Stimulated activated CD4-positive, alpha-beta T cell treated with anti-CD3 and anti-CD28 coated beads, Interleukin-4, amount 100 ng/mL, for 1 hour (primary cell): ENCODE measurements around the gene WDR53.
"Not testable (repeated sequence)": the region's sequence is repeated elsewhere in the genome, so short reads cannot be mapped to it uniquely, and the experiment has no call there.

ENCODE experiments used
- DNase-seq: peaks from one replicate; pipeline ENCODE4 v3.0.0-alpha.2; 2020

The WDR53 gene

DNA sequence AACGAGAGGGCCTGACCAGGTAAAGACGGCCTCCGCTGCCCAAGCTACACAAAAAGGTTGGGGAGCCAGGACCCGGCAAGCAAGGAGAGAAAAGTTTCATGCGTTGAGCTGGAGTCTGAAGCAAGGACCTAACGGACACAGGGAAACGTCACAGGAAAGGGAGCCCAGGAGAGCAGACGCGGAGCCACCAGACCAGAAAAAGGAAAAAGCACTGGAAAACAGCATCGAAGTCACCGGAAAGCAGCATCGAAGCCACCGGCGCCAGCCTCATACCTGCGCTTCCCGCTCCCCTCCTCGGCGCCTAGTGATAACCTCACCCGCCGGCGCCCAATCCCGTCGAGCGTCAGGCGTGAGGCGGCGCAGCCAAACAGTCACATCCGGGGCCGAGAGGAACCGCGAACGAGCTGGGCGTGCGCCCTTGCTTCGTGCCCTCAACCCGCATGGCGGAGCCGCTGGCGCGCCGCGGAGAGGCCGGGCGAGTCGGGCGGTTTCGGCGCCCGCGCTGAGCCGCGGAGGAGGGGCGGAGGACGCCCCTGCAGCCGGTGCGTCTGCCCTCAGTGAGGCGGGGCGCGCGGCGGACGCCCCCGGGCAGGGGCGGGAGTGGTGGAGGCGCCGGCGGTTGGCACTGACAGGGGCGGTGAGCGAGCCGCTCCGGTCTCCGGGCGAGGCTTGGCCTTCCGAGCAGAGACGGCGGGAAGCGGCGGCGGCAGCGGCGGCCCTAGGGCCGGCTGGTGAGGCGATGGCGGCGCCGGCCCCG is at the start of gene WDR53, which contains the start of gene FBXO45:
Gene WDR53, minus strand, starts transcription at position 309 of the 757 bp plus-strand sequence. CDS start 7,079 bp downstream, outside the sequence.
Gene FBXO45, plus strand, starts transcription at position 415 of the 757 bp plus-strand sequence. Its CDS starts 325 bp downstream, at position 740.
- peak; percentile 94 for DNase-seq

DNA sequence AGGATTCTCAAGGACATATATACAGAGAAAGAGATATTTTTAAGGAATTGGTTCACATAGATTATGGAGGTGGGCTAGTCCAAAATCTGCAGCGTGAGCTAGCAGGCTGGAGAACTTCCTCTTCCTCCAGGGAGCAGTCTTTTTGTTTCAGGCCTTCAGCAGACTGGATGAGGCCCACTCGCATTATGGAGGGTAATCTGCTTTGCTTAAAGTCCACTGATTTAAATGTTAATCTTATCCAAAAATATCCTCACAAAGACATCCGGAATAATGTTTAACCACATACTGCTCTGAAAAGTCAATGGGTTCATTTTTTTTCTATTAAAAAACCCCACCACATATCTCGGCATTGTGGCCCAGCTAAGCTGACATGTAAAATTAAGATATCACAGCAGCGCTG is 48.9 kb upstream of the WDR53 start:
- DNase-seq = no peak

DNA sequence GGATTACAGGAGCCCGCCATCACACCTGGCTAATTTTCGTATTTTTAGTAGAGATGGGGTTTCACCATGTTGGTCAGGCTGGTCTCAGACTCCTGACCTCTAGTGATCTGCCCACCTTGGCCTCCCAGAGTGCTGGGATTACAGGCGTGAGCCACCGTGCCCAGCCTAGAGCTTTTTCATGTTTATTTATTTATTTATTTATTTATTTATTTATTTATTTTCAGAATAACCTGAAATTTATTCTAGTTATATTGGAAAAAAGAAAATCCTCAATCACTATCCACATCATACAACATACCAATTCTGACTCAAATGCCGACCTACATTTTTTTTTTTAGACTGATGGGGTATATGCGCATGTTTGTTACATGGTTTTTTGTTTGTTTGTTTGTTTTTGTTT is 46.9 kb upstream of the WDR53 start:
- not testable (repeated sequence) for DNase-seq

DNA sequence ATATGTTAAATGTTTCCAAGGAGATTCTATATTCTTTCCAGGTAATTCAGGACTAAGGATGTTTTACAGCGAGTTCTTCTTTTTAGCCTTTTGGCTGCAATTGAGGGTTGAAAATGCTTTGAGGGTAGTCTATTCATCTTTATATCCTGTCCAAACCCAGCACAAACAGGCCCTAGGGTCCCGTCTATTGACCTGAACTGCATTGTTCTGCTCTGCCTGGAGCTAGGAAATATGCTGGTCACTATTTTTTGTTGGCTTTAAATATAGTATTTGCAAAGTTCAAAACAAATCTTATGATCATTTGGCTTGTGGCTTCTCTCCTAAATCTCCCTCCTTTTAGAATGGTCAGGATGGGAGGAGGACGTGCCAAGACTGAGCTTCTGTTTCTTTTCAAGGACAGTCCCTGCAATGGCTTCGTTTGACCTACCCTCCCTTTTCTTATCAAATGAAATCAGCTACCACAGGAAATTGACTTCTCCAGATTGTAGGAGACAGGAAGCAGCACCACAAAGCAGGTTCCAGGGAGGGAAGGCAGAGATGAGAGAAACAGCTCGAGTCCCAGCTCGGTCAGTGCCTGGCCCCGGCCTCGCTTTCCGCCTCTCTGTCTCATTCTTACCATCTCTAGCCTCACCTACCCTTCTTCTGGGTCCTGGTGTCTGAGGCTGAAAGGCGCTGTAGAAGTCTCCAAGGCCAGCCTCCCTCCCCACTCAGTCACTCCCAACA is 43.6 kb upstream of the WDR53 start:
- no peak for DNase-seq

DNA sequence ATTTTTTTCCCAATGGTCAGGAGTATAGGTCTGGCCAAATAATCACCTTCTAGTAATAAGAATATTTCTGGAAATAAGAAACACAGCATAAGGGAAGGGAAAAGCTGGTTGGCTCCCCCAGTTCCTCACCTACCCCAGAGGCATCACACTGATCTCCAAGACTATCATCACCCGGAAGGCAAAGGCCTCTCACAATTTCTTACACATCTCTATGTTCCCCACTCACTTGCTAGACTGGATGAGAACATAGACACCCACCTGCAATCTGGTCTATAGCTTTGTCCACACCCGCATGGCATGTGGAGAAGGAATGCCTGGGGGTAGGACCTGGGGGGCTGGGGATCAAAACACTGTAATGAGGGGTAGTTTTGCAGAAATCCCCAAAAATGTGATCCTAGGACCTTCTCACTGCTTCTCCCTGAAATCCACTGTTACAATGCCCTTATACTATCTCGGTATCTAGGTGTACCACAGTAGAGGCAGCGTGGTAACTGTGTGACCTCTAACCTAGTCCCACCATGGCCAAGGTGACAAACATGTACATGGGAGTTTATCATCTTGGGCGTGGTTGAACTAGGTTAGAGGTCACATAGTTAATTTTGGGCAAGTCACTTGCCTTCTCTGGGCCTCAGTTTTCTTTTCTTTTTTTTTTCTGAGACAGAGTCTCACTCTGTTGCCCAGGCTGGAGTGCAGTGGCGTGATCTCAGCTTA is 41.6 kb upstream of the WDR53 start:
- DNase-seq = no peak

DNA sequence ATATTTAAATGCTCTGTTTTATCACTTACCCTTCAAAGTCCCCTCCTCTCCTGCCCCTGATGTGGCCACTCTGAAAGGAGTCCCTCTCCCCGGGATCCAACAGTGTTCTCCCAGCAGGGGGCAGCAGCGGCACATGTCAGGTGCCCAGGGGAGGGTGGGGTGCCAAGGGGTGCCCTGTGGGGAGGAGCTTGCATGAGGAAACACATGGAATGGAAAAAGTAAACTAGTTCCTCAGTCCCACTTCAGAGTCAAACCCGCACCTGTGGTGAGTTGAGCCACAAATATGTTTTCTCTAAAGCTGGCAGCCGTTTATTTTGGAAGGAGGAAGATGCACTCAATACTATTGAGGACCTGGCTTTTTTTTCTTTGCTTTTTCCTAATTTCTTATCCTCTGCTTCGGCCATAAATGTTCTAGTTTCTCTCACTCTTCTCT is 41.0 kb upstream of the WDR53 start:
- DNase-seq = peak; percentile 96

DNA sequence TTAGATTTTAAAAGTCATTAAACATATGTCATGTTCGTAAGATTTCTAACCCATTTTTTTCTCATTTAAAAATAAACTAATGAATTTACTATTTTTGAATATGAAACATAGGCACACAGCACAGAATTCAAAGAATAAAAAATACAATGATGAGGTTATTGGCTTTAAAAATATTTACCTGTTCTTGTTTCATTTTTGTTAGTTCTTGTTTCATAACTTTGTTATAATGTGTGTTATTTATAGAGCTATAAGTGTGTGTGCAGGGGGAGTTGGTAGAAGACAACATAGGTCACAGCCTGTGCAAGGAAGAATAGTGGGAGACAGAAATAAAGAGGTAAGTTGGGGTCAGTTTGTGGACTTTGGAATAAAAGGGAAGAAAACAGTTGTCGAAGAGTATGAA is 40.3 kb upstream of the WDR53 start:
- DNase-seq = no peak

DNA sequence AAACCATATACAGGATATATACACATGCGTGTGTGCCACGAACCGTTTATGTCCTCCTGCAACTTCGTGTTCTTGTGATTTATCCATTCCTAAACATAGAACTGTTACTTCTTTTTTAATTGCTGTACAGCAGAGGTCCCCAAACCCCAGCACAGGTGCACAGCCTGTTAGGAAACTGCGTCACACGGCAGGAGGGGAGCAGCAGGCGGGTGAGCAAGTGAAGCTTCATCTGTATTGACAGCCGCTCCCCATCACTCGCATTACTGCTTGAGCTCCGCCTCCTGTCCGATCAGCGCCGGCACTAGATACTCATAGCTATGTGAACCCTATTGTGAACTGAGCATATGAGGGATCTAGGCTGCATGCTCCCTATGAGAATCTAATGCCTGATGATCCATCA is 36.2 kb upstream of the WDR53 start:
- DNase-seq = peak; percentile 50

DNA sequence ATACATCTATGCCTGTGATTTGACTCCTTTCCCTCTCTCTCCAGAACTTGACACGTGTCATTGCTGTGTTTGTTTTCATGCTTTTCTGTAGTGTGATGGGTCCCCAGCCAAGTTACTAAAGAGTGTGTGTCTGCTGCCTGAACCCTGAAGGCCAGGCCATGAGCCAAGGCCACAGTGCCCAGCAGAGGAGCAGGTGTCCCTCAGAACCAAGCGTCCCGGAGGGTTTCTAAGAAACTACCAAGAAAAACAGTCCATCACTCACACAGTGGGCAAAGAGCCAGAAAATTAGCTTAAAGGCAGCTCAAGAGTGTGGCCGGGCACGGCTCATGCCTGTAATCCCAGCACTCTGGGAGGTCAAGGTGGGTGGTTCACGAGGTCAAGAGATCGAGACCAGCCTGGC is 35.3 kb upstream of the WDR53 start:
- no peak for DNase-seq

DNA sequence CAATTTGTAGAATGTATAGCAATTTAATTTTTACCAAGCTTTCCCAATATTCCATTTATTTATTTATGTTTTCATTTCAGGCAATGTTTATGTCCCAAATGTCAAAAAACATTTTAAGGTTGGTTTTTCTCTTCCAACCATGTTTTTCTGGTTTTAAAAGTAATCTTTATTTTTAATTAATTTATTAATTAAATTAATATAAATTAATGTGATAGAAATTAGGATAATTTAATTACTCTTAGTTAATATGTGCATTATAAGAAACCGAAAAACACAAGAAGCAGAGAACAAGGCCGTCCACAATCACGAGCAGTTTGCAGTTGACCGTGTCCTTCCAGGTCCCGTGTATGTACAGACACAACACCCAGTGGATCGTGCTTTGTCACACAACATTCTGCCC is 34.3 kb upstream of the WDR53 start:
- DNase-seq = no peak

DNA sequence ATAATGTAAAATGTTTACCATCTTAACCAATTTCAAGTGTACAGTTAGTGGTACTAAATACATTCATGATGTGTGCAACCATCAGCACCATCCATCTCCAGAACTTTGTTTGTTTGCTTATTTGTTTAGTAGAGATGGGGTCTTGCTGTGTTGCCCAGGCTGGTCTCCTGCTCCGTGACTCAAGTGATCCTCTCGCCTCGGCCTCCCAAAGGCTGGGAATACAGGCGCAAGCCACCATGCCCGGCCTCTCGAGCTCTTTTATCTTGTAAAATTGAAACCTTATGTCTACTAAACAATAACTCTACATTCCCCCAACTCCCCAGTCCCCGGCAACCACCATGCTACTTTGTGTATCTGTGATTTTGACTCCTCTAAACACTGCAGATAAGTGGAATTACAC is 32.0 kb upstream of the WDR53 start:
- no peak for DNase-seq

DNA sequence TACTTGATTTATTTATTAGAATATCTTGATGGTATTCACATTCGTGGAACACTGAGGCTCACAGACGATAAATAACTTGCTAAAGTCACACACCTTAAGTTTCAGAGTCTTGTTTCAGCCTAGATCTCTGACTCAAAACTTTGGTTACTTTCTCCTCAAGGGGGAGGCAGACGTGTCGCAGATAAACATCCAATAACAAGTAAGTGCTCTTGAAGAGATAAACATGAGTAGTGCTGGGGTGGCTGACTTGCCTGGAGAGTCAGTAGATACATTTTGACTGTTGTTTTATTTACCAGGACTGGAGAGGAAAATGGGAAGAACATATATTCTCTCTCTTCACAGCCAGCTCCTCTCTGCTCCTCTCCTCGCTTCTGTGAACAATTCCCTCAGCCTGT is 31.4 kb upstream of the WDR53 start:
- DNase-seq = no peak

DNA sequence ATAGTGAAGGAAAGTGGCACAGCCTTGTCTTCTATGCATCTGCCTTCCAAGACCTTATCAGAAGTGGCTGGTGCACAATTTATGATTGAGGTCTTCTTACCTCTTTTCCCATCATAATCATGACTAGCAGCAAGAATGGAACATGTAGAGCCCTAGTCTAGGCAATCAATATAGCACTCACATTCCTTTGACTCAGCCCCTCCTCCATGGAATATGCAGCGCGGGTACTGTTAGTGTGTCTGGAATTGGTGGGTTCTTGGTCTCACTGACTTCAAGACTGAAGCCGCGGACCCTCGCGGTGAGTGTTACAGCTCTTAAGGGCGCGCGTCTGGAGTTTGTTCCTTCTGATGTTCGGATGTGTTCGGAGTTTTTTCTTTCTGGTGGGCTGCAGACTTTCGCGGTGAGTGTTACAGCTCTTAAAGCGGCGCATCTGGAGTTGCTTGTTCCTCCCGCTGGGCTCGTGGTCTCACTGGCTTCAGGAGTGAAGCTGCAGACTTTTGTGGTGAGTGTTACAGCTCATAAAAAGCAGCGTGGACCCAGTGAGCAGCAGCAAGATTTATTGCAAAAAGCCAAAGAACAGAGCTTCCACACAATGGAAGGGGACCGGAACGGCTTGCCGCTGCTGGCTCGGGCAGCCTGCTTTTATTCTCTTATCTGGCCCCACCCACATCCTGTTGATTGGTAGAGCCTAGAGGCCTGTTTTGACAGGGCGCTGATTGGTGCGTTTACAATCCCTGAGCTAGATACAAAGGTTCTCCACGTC is 29.8 kb upstream of the WDR53 start:
- peak; percentile 26 for DNase-seq

DNA sequence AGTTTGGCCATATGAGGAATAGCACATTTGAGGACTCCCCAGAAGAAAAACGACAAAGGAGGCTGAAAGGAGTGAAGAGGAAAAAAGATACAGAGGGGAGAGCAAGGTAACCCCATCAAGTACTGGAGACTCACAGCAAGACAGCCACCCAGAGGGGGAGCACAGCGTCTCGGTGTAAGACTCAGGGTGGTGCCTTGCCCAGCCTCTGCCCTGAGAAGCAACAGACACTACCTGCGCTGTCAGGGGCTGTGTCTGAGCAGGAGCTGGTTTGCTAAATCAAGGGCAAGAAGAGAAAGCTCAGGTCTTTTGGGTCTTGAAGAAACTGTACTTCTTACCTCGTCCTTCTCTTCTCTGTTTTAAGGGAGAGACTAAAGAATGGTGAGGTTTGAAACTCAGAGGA is 28.0 kb upstream of the WDR53 start:
- DNase-seq = no peak

DNA sequence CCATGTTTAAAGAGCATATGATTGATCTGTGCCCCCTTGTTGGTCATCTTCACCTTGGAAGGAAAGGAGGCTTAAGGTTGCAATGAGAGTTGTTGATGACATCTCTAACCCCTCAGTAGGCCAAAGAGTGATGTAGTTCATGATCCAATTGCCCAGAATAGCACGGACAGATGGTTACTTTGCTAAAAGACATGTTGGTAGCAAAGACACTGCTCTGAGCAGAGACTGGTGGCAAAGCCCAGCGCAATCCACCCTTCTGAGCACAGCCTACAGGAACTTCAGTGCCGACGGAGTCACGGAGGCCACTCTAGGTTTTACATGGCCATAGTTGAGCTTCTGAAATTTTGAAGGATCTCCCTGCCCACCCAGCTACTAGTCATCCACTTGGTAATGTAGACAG is 21.9 kb upstream of the WDR53 start:
- no peak for DNase-seq

DNA sequence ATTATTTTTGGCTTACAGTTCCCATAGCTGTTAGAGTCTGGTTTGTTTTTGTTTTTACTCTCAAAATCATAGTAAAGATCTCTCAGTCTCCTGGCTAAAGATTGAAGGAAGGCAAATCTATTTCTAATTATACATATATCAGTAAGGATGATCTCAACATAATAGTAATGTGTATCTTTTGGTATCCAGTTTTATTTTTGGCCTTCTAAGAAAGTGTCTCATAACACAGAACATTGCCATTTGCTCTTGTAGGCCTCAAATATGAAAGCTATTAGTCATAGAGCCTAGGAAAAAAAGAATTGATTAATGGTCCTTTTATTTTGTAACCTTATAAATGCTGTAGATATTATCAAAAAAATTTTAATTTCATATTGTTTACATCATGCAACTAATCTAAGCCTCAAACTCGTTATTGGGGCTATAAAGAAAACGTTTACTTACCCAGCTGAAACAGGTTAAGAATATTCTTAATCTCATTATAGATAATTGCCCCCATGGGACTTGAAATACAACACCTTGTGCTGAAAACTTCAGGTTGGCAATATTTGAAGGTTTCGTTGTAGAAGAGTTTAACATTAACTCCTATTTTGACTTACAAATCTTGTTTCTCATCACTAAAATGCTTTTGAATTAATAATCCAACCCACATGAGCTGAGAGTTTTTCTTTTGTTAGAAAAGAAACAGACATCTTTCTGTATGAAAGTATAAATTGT is 16.8 kb upstream of the WDR53 start:
- no peak for DNase-seq

DNA sequence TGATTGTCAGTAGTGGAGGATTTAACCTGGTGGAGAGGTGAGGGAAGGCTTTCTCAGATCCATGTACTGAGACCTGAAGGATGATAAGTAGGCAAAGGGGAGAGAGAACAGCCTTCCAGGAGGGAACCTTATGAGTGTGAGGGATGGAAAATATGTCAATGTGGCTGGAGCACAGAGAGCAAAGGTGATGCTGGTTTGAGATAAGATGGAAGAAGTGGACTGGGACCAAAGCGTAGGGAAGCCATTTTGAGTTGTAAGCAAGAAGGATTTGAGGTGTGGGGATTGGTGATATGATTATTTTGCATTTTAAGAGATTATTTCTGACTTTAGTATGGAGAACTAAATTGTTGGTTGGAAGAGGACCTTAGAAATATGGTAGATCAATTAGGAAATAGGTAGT is 4.0 kb upstream of the WDR53 start:
- no peak for DNase-seq

DNA sequence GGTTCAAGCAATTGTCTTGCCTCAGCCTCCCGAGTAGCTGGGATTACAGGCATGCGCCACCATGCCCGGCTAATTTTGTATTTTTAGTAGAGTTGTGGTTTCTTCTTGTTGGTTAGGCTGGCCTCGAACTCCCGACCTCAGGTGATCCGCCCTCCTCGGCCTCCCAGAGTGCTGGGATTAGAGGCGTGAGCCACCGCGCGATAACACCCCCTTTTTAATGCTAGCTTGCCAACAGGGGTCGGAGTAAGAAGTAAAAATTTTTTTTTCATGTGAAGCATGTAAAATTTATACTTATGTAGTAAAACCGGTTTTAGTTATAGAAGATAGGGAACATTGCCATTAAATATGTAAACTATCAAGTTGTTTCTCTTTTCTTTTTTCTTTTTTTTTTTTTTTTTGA is 2.0 kb upstream of the WDR53 start:
- not testable (repeated sequence) for DNase-seq

DNA sequence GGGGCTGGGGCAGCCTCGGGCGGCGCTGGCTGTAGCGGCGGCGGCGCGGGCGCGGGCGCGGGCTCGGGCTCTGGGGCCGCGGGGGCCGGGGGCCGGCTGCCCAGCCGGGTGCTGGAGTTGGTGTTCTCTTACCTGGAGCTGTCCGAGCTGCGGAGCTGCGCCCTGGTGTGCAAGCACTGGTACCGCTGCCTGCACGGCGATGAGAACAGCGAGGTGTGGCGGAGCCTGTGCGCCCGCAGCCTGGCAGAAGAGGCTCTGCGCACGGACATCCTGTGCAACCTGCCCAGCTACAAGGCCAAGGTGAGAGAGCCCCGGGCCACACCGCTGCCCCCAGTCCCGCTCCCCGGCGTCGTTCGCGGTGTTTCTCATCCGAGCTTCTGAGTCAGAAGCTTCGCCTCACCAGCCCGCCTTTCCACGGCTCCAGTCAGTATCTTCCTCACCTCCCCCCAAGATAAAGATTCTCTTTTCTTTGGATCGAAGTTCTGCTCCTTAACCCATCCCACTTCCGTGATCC is 706 bp upstream of the WDR53 start:
- peak; percentile 48 for DNase-seq

DNA sequence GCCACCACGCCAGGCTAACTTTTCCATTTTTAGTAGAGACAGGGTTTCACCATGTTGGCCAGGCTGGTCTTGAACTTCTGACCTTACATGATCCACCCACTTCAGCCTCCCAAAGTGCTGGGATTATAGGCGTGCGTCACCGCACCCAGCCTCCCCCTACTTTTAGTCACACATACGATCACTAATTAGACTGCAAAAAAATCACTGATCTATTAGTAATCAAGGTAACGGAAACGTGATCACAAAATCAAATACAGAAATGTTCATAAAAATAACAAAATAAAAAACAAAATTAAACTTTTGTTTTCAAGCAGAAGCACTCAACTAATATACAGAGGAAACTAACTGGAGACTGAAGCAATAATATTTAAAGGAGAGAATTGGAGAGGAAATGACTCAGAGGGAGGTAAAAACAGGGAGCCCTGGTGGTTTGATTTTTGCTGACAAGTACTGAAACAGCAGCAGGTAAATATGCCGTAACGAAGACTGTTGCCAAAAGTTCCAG is 4.6 kb downstream of the WDR53 start:
- DNase-seq = peak; percentile 13

DNA sequence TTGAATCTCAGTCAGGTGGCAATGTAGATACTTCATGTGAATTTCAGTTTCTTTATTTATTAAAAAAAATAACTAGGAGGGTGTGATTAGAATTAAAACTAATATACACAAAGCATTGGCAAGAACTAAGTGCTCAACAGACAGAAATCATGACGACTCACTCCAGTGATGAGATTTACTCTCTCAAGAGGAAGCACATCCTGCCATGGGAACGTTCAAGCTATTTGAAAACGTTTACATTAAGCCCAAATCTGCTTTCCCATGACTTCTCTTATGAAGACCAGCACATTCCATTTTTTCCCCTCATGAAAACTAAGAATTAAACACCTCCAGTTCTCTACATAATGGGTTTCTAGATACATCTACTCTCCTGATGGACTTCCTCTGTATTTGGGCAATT is 8.5 kb downstream of the WDR53 start:
- DNase-seq = no peak

DNA sequence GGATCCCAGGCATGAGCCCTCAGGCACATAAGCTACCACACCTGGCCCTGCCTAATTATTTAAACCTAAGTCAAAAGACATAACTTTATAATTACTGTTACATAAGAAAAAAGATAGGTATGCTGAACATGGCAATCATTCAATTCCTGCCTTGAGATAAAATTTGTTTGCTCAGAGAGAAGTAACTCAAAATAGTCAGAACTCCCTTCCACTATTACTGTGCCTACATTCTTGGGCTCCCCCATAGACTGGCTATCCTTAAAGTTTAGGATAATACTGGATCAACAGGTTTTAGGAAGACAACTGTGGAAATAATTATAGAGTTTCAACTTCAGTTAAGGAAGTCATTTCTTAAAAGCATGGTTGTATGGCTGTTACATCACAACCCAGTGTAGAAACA is 9.9 kb downstream of the WDR53 start:
- DNase-seq = no peak
